DND-41 (cell line): ENCODE results near the gene BCLAF3.

Experiments used
- ATAC-seq: fragments of 200-7000 bp; cut with Tn5 transposase; 3 replicates; pipeline ENCODE4 v1.9.1; 2021; ENCODE audit warnings: low read depth; ENCODE audit not compliant: insufficient read depth
- DNase-seq: peaks from one replicate; pipeline ENCODE4 v3.0.0-alpha.2; 2020
- H2AFZ ChIP-seq: 2 replicates; pipeline ENCODE4 v1.6.0; 2012; ENCODE audit warnings: low read depth, low read length
- H3K27ac ChIP-seq: 2 replicates; pipeline ENCODE4 v1.5.1; 2012; ENCODE audit warnings: low read length, inconsistent platforms
- H3K27me3 ChIP-seq: fragments of 200-600 bp; sonication (generic); 2 replicates; pipeline ENCODE4 v1.6.0; 2012; ENCODE audit warnings: low read length, mild to moderate bottlenecking, inconsistent platforms; ENCODE audit not compliant: insufficient read depth, poor library complexity
- H3K36me3 ChIP-seq: 2 replicates; pipeline ENCODE4 v1.5.1; 2012; ENCODE audit warnings: low read length, inconsistent platforms; ENCODE audit not compliant: insufficient read depth
- H3K4me1 ChIP-seq: 2 replicates; pipeline ENCODE4 v1.5.1; 2012; ENCODE audit warnings: mild to moderate bottlenecking, low read length; ENCODE audit not compliant: insufficient read depth
- H3K4me2 ChIP-seq: 2 replicates; pipeline ENCODE4 v1.6.0; 2012; ENCODE audit warnings: mild to moderate bottlenecking, moderate library complexity, low read length, inconsistent platforms; ENCODE audit not compliant: insufficient read depth
- H3K4me3 ChIP-seq, 2 experiments: fragments of 200-600 bp in 1 of 2; shearing (Covaris generic) in 1 of 2; 2 replicates each; pipeline ENCODE4 v1.5.1; 2012 to 2016; ENCODE audit warnings: inconsistent platforms in 2 of 2, low read length in 2 of 2, mild to moderate bottlenecking in 2 of 2, low read depth in 1 of 2, moderate library complexity in 1 of 2
- H3K79me2 ChIP-seq: 2 replicates; pipeline ENCODE4 v1.6.0; 2012; ENCODE audit warnings: low read length, inconsistent platforms; ENCODE audit not compliant: insufficient read depth
- H3K9ac ChIP-seq: 2 replicates; pipeline ENCODE4 v1.6.0; 2012; ENCODE audit warnings: low read depth, mild to moderate bottlenecking, inconsistent platforms, low read length, moderate library complexity
- H3K9me3 ChIP-seq: 2 replicates; pipeline ENCODE4 v1.5.1; 2012; ENCODE audit warnings: low read length, moderate library complexity, mild to moderate bottlenecking, inconsistent platforms; ENCODE audit not compliant: insufficient read depth, severe bottlenecking
- H4K20me1 ChIP-seq: 2 replicates; pipeline ENCODE4 v1.6.0; 2012; ENCODE audit warnings: low read length; ENCODE audit not compliant: insufficient read depth
- CTCF ChIP-seq: IDR thresholded peaks from 2 replicates; pipeline ENCODE4 v1.5.1; 2012; ENCODE audit warnings: borderline replicate concordance, low read length, moderate library complexity, mild to moderate bottlenecking; ENCODE audit not compliant: poor library complexity, severe bottlenecking; ENCODE audit errors: extremely low read depth
- EZH2 ChIP-seq: IDR thresholded peaks from 3 replicates; pipeline ENCODE4 v1.6.1; 2012; ENCODE audit warnings: borderline replicate concordance, low read depth, mild to moderate bottlenecking, moderate library complexity, low read length, inconsistent platforms; ENCODE audit not compliant: severe bottlenecking

The BCLAF3 gene

GRCh38 chrX:19954335-19955096 lies 36.3 kb downstream of the BCLAF3 start:
- TF ChIP-seq CTCF (no peak), EZH2 (no peak)
- Histone ChIP-seq H3K36me3 (0 out of 2 replicates have a peak, but pooled peaks cover 6% of the 10 kb centered on the region), H4K20me1 (no peaks in the 10 kb centered on the region), H3K4me3 (no peak overlapping the region), H3K9ac (no peak overlapping the region), H3K27me3 (no peaks in the 10 kb centered on the region), H3K4me2 (no peak overlapping the region), H3K9me3 (no peaks in the 10 kb centered on the region), H2AFZ (no peak overlapping the region), H3K79me2 (no peaks in the 10 kb centered on the region), H3K27ac (no peak overlapping the region), H3K4me1 (no peaks in the 10 kb centered on the region)
- DNase-seq (no peak), ATAC-seq (no peak)

GRCh38 chrX:19953145-19953544 lies 37.7 kb downstream of the BCLAF3 start:
- Histone ChIP-seq H4K20me1 (no peaks in the 10 kb centered on the region), H3K27me3 (no peaks in the 10 kb centered on the region), H3K79me2 (no peaks in the 10 kb centered on the region), H3K4me1 (no peaks in the 10 kb centered on the region), H3K27ac (no peak overlapping the region), H3K9ac (no peak overlapping the region), H3K9me3 (no peaks in the 10 kb centered on the region), H3K36me3 (peaks cover 6% of the 10 kb centered on the region; the same call in 1 of the 2 replicates), H2AFZ (no peak overlapping the region), H3K4me2 (no peak overlapping the region), H3K4me3 (no peak overlapping the region)
- no peak for TF ChIP-seq EZH2
- DNase-seq: no peak
- 0 out of 3 replicates have a peak, but pooled peaks have one; percentile 17 for ATAC-seq

- no peak overlapping the region for H2AFZ ChIP-seq
- no peak overlapping the region for H3K4me3 ChIP-seq
- H3K27me3 ChIP-seq: no peaks in the 10 kb centered on the region
- TF ChIP-seq EZH2: no peak
- no peak for TF ChIP-seq CTCF
- H3K4me2 ChIP-seq: no peak overlapping the region
- no peak overlapping the region for H3K9ac ChIP-seq
- H3K27ac ChIP-seq: no peak overlapping the region
- DNase-seq: no peak
- ATAC-seq: no peak
- no peaks in the 10 kb centered on the region for H3K79me2 ChIP-seq
- H3K9me3 ChIP-seq: no peaks in the 10 kb centered on the region
- H3K4me1 ChIP-seq: no peaks in the 10 kb centered on the region
- peaks cover 6% of the 10 kb centered on the region; the same call in 1 of the 2 replicates for H3K36me3 ChIP-seq
- H4K20me1 ChIP-seq: no peaks in the 10 kb centered on the region
Measured at GRCh38 chrX:19949340-19949739, 41.5 kb downstream of the BCLAF3 start.

- DNase-seq (no peak), ATAC-seq (no peak)
- TF ChIP-seq EZH2: no peak
- no peak for TF ChIP-seq CTCF
- Histone ChIP-seq H3K27ac (no peak overlapping the region), H3K4me1 (no peaks in the 10 kb centered on the region), H3K9me3 (no peaks in the 10 kb centered on the region), H3K79me2 (no peaks in the 10 kb centered on the region), H3K4me2 (no peak overlapping the region), H3K36me3 (no peaks in the 10 kb centered on the region; the same call in 1 of the 2 replicates), H4K20me1 (no peaks in the 10 kb centered on the region), H3K4me3 (no peak overlapping the region), H2AFZ (no peak overlapping the region), H3K9ac (no peak overlapping the region), H3K27me3 (no peaks in the 10 kb centered on the region)
Measured at GRCh38 chrX:19947612-19948011, 43.2 kb downstream of the BCLAF3 start.
